Mesenchymal stem cell (in vitro differentiated cells and primary cell): ENCODE results near the gene CREBL2.
"Not testable (repeated sequence)": the region's sequence is repeated elsewhere in the genome, so short reads cannot be mapped to it uniquely, and the experiment has no call there.

Experiments
- DNase-seq: peaks from one replicate; pipeline ENCODE4 v3.0.0-alpha.2; 2013
- H2AFZ ChIP-seq: one replicate; pipeline ENCODE4 v1.6.1; 2013; ENCODE audit warnings: low read depth, mild to moderate bottlenecking, control low read depth, inconsistent platforms, low read length, moderate library complexity
- H2AK5ac ChIP-seq: 2 replicates; pipeline ENCODE4 v1.6.1; 2013; ENCODE audit warnings: low read length, moderate library complexity, mild to moderate bottlenecking, inconsistent platforms; ENCODE audit not compliant: severe bottlenecking
- H2BK120ac ChIP-seq: one replicate; pipeline ENCODE4 v1.6.1; 2013; ENCODE audit warnings: low read depth, mild to moderate bottlenecking, inconsistent platforms, low read length, moderate library complexity
- H2BK12ac ChIP-seq, 2 experiments: one replicate each; pipeline ENCODE4 v1.6.1; 2013; ENCODE audit warnings: inconsistent platforms in 2 of 2, low read length in 2 of 2, mild to moderate bottlenecking in 2 of 2, moderate library complexity in 2 of 2, control low read depth in 1 of 2
- H2BK15ac ChIP-seq: one replicate; pipeline ENCODE4 v1.6.1; 2013; ENCODE audit warnings: mild to moderate bottlenecking, low read depth, inconsistent platforms; ENCODE audit not compliant: poor library complexity, severe bottlenecking
- H2BK5ac ChIP-seq: 2 replicates; pipeline ENCODE4 v1.6.1; 2013; ENCODE audit warnings: low read depth, mild to moderate bottlenecking, low read length, control low read depth, inconsistent platforms; ENCODE audit not compliant: poor library complexity, severe bottlenecking
- H3K14ac ChIP-seq, 2 experiments: one replicate each; pipeline ENCODE4 v1.6.1; 2013; ENCODE audit warnings: inconsistent platforms in 2 of 2, low read length in 2 of 2, control low read depth in 1 of 2, mild to moderate bottlenecking in 1 of 2, moderate library complexity in 1 of 2
- H3K18ac ChIP-seq, 2 experiments: one replicate each; pipeline ENCODE4 v1.6.1; 2013; ENCODE audit warnings: inconsistent platforms in 2 of 2, low read length in 2 of 2, control low read depth in 1 of 2, low read depth in 1 of 2, mild to moderate bottlenecking in 1 of 2
- H3K23ac ChIP-seq, 2 experiments: one replicate each; pipeline ENCODE4 v1.6.1; 2013; ENCODE audit warnings: inconsistent platforms in 2 of 2, low read length in 2 of 2, mild to moderate bottlenecking in 2 of 2, moderate library complexity in 2 of 2, control low read depth in 1 of 2
- H3K27ac ChIP-seq: 2 replicates; pipeline ENCODE4 v1.5.1; 2013; ENCODE audit warnings: mild to moderate bottlenecking, moderate library complexity, low read length, control low read depth, inconsistent platforms; ENCODE audit not compliant: poor library complexity, severe bottlenecking
- H3K27me3 ChIP-seq, 2 experiments: 2 replicates each; pipeline versions ENCODE4 v1.6.1 to v1.7.0; 2013; ENCODE audit warnings: low read length in 2 of 2, mild to moderate bottlenecking in 2 of 2, moderate library complexity in 2 of 2, control low read depth in 1 of 2, inconsistent platforms in 1 of 2; ENCODE audit not compliant: control insufficient read depth in 1 of 2, insufficient read depth in 1 of 2
- H3K36me3 ChIP-seq, 2 experiments: 2 replicates each; pipeline versions ENCODE4 v1.6.1 to v1.7.0; 2013; ENCODE audit warnings: low read length in 2 of 2, control low read depth in 1 of 2, inconsistent platforms in 1 of 2, low read depth in 1 of 2, mild to moderate bottlenecking in 1 of 2; ENCODE audit not compliant: insufficient read depth in 2 of 2, control insufficient read depth in 1 of 2
- H3K4ac ChIP-seq, 2 experiments: one replicate each; pipeline ENCODE4 v1.6.1; 2013; ENCODE audit warnings: inconsistent platforms in 2 of 2, low read length in 2 of 2, mild to moderate bottlenecking in 2 of 2, moderate library complexity in 2 of 2, control low read depth in 1 of 2, low read depth in 1 of 2
- H3K4me1 ChIP-seq: 2 replicates; pipeline ENCODE4 v1.6.1; 2013; ENCODE audit warnings: low read depth, low read length, control low read depth; ENCODE audit not compliant: control insufficient read depth, insufficient read depth
- H3K4me2 ChIP-seq: 2 replicates; pipeline ENCODE4 v1.6.1; 2013; ENCODE audit warnings: low read length, mild to moderate bottlenecking, inconsistent platforms; ENCODE audit not compliant: poor library complexity, severe bottlenecking
- H3K4me3 ChIP-seq, 2 experiments: 2 replicates each; pipeline versions ENCODE4 v1.5.1 to v1.7.0; 2013; ENCODE audit warnings: low read length in 2 of 2, mild to moderate bottlenecking in 2 of 2, control low read depth in 1 of 2, low read depth in 1 of 2; ENCODE audit not compliant: insufficient read depth in 1 of 2
- H3K79me1 ChIP-seq: replicated peaks from 2 replicates; pipeline ENCODE4 v1.6.1; 2013; ENCODE audit warnings: mild to moderate bottlenecking, control low read depth, low read length, inconsistent platforms; ENCODE audit not compliant: poor library complexity, severe bottlenecking
- H3K9ac ChIP-seq: 2 replicates; pipeline ENCODE4 v1.7.0; 2013; ENCODE audit warnings: mild to moderate bottlenecking, low read length, moderate library complexity
- H3K9me3 ChIP-seq: 2 replicates; pipeline ENCODE4 v1.7.0; 2013; ENCODE audit warnings: mild to moderate bottlenecking, low read length; ENCODE audit not compliant: control insufficient read depth
- H4K8ac ChIP-seq: one replicate; pipeline ENCODE4 v1.6.1; 2013; ENCODE audit warnings: inconsistent platforms, mild to moderate bottlenecking, low read length, moderate library complexity
- H4K91ac ChIP-seq: one replicate; pipeline ENCODE4 v1.6.1; 2013; ENCODE audit warnings: mild to moderate bottlenecking, low read length, inconsistent platforms
- WGBS: methylation state at CpG from one replicate; pipeline ENCODE4 v1.1.7; 2013; ENCODE audit warnings: mixed read lengths; 5-methylcytosine and 5-hydroxymethylcytosine counted together

The CREBL2 gene

GRCh38 chr12:12588436-12588835 is 23.2 kb upstream of the CREBL2 start:
- H3K9me3 ChIP-seq, H3K4me1 ChIP-seq, H3K27ac ChIP-seq, H4K91ac ChIP-seq, H4K8ac ChIP-seq, H3K4me2 ChIP-seq, DNase-seq, H3K18ac ChIP-seq, H2BK120ac ChIP-seq, H3K14ac ChIP-seq, H3K23ac ChIP-seq, H2AK5ac ChIP-seq, H3K4me3 ChIP-seq, H3K4ac ChIP-seq, H2BK15ac ChIP-seq, H2BK5ac ChIP-seq, H2BK12ac ChIP-seq, H3K36me3 ChIP-seq, H2AFZ ChIP-seq, H3K79me1 ChIP-seq, H3K9ac ChIP-seq: not testable (repeated sequence)
- H3K27me3 ChIP-seq = peaks cover 6 to 10% of the 10 kb centered on the region in 2 experiments
- 100% methylated on average over 1 of the region's 3 CpGs for WGBS

- peaks cover 6 to 8% of the 10 kb centered on the region in 2 experiments for H3K27me3 ChIP-seq
- H2BK5ac ChIP-seq = no peak overlapping the region
- no peak overlapping the region for H2BK15ac ChIP-seq
- H2BK12ac ChIP-seq = no peak overlapping the region
- H3K27ac ChIP-seq = no peak overlapping the region
- no peaks in the 10 kb centered on the region for H3K9me3 ChIP-seq
- H3K79me1 ChIP-seq = no peaks in the 10 kb centered on the region
- H3K23ac ChIP-seq = no peak overlapping the region
- no peaks in the 10 kb centered on the region for H3K36me3 ChIP-seq
- H3K4me2 ChIP-seq = no peak overlapping the region
- H3K18ac ChIP-seq = no peak overlapping the region
- 95% methylated on average over 6 of the region's 6 CpGs for WGBS
- no peak overlapping the region for H3K9ac ChIP-seq
- no peak overlapping the region for H2BK120ac ChIP-seq
- H4K8ac ChIP-seq = no peak overlapping the region
- no peak overlapping the region for H4K91ac ChIP-seq
- no peak for DNase-seq
- H3K4ac ChIP-seq = no peak overlapping the region
- no peaks in the 10 kb centered on the region for H3K4me1 ChIP-seq
- H3K4me3 ChIP-seq = no peak overlapping the region
- H3K14ac ChIP-seq = no peak overlapping the region
- H2AK5ac ChIP-seq = no peak overlapping the region
- no peak overlapping the region for H2AFZ ChIP-seq
Measured at GRCh38 chr12:12590961-12591360, 20.7 kb upstream of the CREBL2 start.

GRCh38 chr12:12592930-12593329 is 18.7 kb upstream of the CREBL2 start:
- Histone ChIP-seq H3K27me3 (peaks cover 5 to 6% of the 10 kb centered on the region in 2 experiments), H2AK5ac (no peak overlapping the region), H2BK15ac (no peak overlapping the region), H2BK120ac (no peak overlapping the region), H3K14ac (no peak overlapping the region), H3K4me2 (no peak overlapping the region), H3K27ac (no peak overlapping the region), H3K18ac (no peak overlapping the region), H3K9ac (no peak overlapping the region), H3K79me1 (no peaks in the 10 kb centered on the region), H3K36me3 (no peaks in the 10 kb centered on the region), H3K4ac (no peak overlapping the region), H2BK12ac (no peak overlapping the region), H2BK5ac (no peak overlapping the region), H3K9me3 (no peaks in the 10 kb centered on the region), H2AFZ (no peak overlapping the region), H3K4me1 (no peaks in the 10 kb centered on the region), H4K8ac (no peak overlapping the region), H4K91ac (no peak overlapping the region), H3K23ac (no peak overlapping the region), H3K4me3 (no peak overlapping the region)
- WGBS = 35% methylated on average over 3 of the region's 3 CpGs
- peak; percentile 26 for DNase-seq

- not testable (repeated sequence) for H4K8ac ChIP-seq, H3K27me3 ChIP-seq, H3K79me1 ChIP-seq, H3K14ac ChIP-seq, H2BK120ac ChIP-seq, H3K4me3 ChIP-seq, H3K9me3 ChIP-seq, H3K4ac ChIP-seq, H3K36me3 ChIP-seq, H2BK12ac ChIP-seq, H2AK5ac ChIP-seq, H3K27ac ChIP-seq, H2BK5ac ChIP-seq, H3K4me2 ChIP-seq, H3K18ac ChIP-seq, H2BK15ac ChIP-seq, H3K9ac ChIP-seq, DNase-seq, H3K4me1 ChIP-seq, H2AFZ ChIP-seq, H4K91ac ChIP-seq, H3K23ac ChIP-seq
- WGBS = 100% methylated on average over 1 of the region's 2 CpGs
Measured at GRCh38 chr12:12595929-12596328, 15.7 kb upstream of the CREBL2 start.
